ENCODE data around the gene H1-8.

The H1-8 gene

DNA sequence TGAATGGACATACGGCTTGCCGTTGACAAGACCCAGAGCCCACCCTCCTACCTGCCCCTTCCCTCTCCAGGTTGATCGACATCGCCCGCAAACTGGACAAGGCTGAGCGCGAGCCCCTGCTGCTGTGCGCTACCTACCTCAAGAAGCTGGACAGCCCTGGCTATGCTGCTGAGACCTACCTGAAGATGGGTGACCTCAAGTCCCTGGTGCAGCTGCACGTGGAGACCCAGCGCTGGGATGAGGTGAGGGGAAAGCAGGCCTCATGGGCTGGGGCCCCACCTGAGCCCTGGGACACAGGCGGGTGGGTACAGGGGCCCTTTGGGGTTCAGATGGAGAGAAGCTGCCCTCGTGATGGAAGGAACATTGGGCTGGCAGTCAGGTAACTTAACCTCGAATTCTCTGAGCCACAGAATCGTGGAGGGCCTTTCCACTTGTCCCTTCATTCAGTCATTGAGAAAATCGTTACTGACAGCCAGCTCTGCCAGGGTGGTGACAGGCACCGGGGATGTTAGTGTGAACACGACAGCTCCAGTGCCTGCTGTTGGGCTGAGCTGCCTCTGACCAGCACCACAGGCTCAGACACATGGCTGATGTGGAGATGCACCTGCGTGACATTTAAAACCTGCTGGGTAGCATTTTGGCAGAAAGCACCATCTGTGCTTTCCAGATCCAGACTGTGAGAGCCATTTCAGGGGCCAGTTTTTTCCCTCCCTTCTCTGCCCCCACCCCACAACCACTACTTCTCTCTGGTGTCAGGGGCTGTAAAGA is 40.1 kb upstream of the H1-8 start:
- DNase-seq (ENCODE audit: low read depth), result no peak
- H3K4me3 ChIP-seq (ENCODE audit: low read length), result no peak overlapping the region
- TF ChIP-seq, protein P1, sequence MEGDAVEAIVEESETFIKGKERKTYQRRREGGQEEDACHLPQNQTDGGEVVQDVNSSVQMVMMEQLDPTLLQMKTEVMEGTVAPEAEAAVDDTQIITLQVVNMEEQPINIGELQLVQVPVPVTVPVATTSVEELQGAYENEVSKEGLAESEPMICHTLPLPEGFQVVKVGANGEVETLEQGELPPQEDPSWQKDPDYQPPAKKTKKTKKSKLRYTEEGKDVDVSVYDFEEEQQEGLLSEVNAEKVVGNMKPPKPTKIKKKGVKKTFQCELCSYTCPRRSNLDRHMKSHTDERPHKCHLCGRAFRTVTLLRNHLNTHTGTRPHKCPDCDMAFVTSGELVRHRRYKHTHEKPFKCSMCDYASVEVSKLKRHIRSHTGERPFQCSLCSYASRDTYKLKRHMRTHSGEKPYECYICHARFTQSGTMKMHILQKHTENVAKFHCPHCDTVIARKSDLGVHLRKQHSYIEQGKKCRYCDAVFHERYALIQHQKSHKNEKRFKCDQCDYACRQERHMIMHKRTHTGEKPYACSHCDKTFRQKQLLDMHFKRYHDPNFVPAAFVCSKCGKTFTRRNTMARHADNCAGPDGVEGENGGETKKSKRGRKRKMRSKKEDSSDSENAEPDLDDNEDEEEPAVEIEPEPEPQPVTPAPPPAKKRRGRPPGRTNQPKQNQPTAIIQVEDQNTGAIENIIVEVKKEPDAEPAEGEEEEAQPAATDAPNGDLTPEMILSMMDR (conservative IDR thresholded peaks at IDR 0.05; ENCODE audit: low read depth, low read length), result no peak

DNA sequence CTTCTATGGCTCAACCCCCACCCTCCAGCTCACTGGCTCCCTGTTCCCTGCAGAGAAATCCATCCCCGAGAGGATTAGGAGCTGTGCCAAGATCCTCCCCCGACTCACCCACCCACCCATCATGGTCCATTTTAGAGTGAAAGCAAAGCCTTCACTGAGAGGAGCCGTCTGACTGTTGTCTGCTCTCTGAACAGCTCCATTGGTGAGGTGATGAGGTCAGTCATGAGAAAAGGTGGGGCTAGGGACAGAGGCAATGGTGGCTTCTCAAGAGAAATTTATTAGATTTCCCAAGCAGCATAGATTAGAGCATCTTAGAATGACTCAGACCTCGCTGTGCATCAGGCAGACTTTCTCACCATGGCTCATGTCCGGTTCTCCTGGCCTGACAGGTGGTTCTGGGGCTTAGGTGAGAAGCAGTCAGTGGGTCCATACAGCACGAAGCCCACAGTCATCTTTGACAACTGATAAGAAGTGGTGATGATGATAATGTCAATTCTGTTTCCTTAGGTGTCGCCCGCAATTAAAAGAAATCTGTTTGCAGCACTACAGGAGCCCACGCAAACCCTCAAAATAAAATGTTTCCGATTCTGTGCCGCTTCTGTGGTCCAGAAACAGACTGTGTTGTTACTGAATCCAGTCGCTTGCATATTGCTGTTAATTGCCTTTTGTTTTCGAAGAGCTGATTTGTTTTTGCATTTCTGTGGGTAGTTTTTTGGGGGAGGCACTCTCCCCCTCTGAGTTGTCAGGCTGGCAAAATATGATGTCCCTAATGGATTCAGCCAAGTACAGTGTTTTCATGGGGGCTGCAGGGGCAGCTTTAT is 39.3 kb upstream of the H1-8 start:
- TF ChIP-seq, protein P1 (conservative IDR thresholded peaks at IDR 0.05; ENCODE audit: low read depth, low read length), result no peak
- no peak overlapping the region for H3K4me3 ChIP-seq (ENCODE audit: low read length)
- DNase-seq (ENCODE audit: low read depth), result peak; percentile 77

DNA sequence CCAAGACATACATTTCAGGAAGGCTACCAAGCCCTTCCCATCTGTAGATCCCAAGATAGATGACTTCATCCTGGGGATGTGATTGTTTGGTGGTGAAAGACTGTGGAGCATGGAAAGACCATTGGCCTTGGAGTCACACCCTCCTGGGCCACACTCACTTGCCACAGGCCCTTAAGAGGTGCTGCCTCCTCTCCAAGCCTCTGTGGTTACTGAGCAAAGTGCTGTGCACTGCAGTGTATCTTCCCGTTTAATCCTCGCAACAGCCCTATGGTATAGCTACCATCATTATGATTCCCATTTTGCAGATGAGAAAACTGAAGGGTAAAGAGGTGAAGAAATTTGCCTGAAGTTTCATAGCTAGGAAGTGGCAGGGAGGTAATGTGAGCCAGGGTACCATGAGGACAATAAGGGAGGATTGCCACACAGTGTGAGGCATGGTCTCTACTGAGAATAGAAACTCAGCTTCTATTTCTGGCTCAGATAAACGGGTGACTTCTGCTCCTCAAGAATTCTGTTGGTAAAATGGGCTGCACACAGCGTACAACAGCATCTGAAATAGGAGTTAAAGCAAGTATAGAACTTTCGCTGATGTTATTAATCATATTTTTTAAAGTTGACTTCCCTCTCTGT is 38.4 kb upstream of the H1-8 start:
- H3K4me3 ChIP-seq (ENCODE audit: low read length), result no peak overlapping the region
- no peak for DNase-seq (ENCODE audit: low read depth)
- TF ChIP-seq, protein P1 (conservative IDR thresholded peaks at IDR 0.05; ENCODE audit: low read depth, low read length), result no peak

DNA sequence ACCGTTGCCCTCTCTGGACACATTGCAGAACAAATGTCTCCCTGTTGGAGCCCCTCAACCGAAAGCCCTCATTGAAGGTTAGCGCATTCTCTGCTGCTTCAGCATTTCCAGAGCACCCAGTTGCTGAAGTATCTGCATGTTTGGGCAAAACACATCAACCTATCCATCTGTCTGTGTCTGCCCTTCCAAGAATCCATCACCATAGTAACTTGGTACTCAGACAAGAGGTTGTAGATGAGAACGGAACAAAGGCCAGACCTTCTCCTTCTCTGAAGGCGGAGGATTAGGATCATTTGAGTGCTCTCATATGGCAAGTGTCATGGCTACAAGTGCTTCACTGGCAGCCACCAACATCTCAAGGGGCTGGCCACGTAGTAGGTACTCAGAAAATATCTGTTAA is 37.6 kb upstream of the H1-8 start:
- TF ChIP-seq, protein P1 (conservative IDR thresholded peaks at IDR 0.05; ENCODE audit: low read depth, low read length), result no peak
- DNase-seq (ENCODE audit: low read depth), result no peak
- no peak overlapping the region for H3K4me3 ChIP-seq (ENCODE audit: low read length)

DNA sequence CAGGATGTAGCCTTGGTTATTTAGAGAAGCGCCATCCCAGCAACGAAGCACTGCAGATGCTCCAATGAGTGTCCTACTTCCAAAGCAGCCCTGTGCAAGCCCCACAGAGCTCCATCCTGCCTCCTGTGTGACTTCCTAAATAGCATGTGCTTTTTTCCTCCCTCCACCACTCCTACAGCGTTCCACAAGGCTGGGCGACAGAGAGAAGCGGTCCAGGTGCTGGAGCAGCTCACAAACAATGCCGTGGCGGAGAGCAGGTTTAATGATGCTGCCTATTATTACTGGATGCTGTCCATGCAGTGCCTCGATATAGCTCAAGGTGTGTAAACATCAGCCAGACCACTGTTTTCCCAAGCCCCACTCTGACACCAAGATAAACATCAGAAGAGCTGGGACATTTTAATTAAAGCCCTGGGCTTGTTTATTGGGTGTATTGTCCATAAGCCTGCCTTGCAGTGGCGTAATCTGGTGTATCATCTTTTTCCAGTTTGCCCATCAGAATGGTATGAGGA is 36.7 kb upstream of the H1-8 start:
- TF ChIP-seq, protein P1 (conservative IDR thresholded peaks at IDR 0.05; ENCODE audit: low read depth, low read length), result no peak
- DNase-seq (ENCODE audit: low read depth), result no peak
- H3K4me3 ChIP-seq (ENCODE audit: low read length), result no peak overlapping the region

DNA sequence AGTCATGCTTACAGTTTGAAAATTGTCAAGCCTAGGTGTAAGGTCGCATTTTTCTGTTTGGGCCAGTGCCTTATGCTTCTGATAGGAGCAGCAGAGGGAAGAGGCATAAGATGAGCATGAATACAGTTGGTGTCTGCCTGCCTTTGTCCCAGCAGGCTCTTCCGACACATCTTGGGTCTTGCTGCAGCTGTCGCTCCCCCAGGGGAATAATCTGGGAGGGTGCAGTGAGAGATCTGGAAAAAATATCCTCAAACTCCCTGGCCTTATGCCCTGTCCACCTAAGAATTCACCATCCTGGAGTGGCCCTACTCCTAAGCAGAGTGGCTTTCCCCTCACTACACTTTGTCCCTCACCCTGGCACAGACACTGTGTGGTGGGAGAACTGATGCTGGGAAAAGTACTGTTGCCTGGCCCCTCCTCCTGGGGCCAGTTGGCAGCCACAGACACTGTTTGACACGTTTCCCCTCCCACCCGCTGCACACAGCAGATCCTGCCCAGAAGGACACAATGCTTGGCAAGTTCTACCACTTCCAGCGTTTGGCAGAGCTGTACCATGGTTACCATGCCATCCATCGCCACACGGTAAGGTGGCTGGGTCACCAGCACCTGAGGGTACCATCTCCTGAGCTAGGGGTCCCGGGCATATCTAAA is 35.7 kb upstream of the H1-8 start:
- DNase-seq (ENCODE audit: low read depth), result no peak
- H3K4me3 ChIP-seq (ENCODE audit: low read length), result no peak overlapping the region
- TF ChIP-seq, protein P1 (conservative IDR thresholded peaks at IDR 0.05; ENCODE audit: low read depth, low read length), result no peak
